Activated CD8-positive, alpha-beta memory T cell treated with anti-CD3 and anti-CD28 coated beads, Interleukin-2, amount 50 U/mL, for 1 hour (primary cell): ENCODE data around the gene ENDOD1.

ENCODE experiments used
- DNase-seq: peaks from one replicate; pipeline ENCODE4 v3.0.0-alpha.2; 2020; ENCODE audit errors: extremely low read depth

ENDOD1 gene

GRCh38 chr11:95143106-95143681 is 53.5 kb downstream of the ENDOD1 start:
- DNase-seq, result no peak

- no peak for DNase-seq
Observed at GRCh38 chr11:95144313-95145235, 54.9 kb downstream of the ENDOD1 start.

GRCh38 chr11:95145430-95146060 is 55.9 kb downstream of the ENDOD1 start:
- no peak for DNase-seq

GRCh38 chr11:95147364-95147905 is 57.8 kb downstream of the ENDOD1 start:
- DNase-seq, result no peak

- no peak for DNase-seq
Observed at GRCh38 chr11:95148406-95148805, 58.8 kb downstream of the ENDOD1 start.

- no peak for DNase-seq
Observed at GRCh38 chr11:95148938-95149337, 59.3 kb downstream of the ENDOD1 start.

DNA sequence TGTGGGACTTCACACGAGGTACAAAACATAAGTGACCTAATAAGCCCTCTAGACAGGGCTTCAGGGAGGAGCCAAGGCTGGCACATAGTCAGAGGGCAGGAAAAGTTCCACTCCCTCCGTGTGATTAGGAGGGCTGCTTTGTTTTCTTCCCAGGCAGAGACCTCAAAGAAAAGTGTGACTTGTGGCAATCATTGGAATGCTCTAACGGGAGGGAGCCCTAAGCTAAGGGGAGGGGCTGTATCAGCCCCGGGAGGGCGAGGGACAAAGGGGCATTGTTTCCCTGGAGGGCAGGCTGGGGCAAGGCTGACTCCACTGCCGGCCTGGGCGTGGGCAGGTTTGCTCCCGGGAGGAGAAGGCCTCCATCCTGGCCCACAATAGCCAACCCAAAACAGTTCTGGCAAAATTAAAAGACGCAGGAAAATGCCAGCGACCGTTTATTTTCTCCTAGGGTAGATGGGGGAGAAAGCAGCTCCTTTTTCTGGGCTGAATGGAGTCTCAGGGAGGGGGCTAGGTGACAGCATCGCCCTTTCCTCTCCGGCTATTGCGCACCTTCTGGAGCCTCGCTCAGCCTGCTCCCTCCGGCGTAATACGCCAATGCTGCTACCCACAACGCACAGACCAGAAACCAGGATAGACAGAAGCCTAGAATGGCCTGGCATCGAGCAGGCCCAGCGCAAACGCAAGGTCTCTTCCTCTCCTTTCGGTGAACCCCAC is 60.2 kb downstream of the ENDOD1 start:
- DNase-seq, result no peak

- peak; percentile 90 for DNase-seq
Observed at GRCh38 chr11:95150956-95151684, 61.5 kb downstream of the ENDOD1 start.

- no peak for DNase-seq
Observed at GRCh38 chr11:95152876-95153856, 63.5 kb downstream of the ENDOD1 start.

DNA sequence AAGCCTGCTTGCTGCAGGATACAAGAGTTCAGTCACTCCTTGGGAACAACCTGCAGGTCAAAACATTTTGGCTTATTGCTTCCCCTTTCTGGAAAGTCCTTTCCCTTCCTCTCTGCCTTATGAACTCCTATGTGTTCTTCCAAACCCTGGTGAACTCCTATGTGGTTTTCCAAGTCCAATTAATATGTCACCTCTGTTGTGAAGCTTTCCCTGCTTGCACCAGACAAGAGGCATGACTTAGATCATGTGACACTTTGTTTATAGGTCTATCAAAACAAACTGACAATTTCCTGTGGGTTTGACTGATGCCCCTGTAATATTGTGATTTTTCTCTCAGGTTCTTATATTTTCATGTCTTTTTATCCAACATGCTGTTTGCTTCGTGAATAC is 64.2 kb downstream of the ENDOD1 start:
- DNase-seq, result no peak

DNA sequence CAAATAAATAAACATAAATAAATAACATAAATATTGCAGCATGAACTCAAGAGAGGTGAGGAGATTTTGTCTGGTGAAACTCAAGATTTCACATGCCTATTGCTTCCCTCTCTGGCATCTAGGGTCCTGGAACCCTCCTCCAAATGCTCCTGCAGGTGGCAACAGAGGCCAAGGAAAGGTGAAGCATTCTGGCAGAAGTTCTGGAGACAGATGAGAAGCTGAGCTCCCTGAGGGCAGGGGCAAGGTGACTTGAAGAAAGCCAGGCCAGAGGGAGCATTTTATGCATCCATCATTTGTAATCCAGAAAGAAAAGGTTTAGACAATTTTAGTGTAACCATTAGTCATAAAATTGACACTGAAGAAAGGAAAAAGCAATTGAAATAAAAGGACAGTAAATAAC is 64.9 kb downstream of the ENDOD1 start:
- peak; percentile 23 for DNase-seq

- DNase-seq, result no peak
Observed at GRCh38 chr11:95155385-95155784, 65.7 kb downstream of the ENDOD1 start.

DNA sequence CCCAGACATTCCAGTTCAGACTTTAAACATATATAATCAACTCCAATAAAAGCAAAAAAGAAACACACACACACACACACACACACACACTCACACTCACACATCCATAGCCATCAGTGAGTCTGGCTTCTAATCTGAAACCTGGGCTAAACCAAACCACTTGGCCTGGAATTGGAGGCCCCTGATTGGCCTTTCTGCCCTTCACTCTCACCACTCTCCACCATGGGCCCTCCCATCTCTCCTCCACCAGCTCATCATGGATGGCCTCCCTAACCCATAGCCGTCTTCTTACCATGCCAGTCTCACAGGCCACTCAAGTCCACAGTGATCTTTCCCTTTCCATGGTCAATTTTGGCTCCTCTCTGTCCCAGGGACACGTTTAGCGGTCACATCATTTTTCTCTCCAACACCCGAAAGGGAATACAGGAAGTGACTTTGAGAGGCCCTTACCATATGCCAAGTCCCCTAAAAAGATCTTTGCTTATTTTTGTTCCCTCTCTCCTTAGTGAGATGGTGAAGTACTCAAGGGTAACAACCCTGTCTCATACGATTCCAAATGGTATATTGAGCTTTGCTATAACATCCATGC is 66.6 kb downstream of the ENDOD1 start:
- no peak for DNase-seq

- no peak for DNase-seq
Observed at GRCh38 chr11:95156916-95157541, 67.4 kb downstream of the ENDOD1 start.

- DNase-seq, result no peak
Observed at GRCh38 chr11:95157824-95158223, 68.2 kb downstream of the ENDOD1 start.

DNA sequence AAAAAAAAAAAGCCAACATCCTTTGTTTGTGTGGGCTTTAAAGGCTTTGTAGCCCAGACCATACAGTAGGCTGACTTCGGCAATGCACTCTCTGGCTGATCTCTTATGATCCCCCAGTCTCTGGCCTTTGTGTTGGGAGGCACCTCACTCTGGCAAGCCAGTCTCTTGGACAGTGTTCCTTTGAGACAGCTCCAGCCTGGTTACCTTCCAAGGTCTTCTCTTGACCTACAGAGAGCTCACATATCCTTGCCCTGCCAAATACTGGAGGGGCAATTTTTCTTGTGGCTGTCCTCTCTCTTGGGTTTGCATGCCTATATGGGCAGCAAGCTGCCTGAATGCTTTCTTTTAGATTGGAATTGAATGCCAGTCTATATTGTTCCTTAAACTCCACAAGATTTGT is 71.6 kb downstream of the ENDOD1 start:
- no peak for DNase-seq

DNA sequence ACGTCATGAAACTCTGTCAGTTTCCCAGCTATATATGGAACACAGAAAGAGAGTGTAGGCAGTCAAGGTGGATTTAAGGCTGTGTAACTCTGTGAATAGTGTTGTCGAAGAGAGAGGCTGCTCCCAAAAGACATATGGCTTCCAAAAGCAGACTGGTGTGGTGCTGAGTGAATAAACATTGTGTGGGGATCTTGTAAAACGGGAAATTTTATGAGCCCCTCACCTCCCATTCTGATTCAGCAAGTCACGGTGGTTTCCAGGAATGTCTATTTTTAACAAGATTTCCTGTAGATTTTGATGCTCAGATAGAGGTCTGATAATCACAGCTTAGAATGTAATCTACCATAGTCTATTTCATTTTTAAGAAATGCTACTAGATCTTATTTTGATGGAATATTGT is 73.5 kb downstream of the ENDOD1 start:
- no peak for DNase-seq

DNA sequence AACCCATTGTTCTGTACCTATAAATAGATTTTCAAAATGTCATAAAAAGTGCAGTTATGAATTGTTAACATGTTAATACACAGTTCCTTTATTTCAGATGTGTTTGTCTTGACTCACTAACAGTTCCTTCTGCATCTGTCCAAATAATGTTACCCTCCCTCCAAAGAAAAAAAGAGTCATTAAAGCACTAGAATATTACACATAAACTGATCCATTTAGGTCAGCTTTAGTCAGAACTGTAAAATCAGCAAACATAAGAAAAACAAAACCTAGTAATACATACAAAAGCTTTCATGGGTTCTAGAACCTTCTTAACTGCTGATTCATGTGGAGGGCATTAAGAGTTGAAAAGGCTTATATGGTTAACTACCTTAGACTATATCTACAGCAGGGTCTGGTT is 76.0 kb downstream of the ENDOD1 start:
- DNase-seq, result no peak

GRCh38 chr11:95166781-95167180 is 77.1 kb downstream of the ENDOD1 start:
- DNase-seq, result no peak
